ENCODE results near the gene ZC3H4. TPM values are rescaled to one million over a fixed set of nuclear protein-coding genes. Genes with fewer than 3 reads are reported as not detected.

Gene ZC3H4
- total and polyA plus RNA-seq, 9 donors, result 10.7 to 58.2 (median 45.5) TPM

- Histone ChIP-seq H3K27ac (no peak overlapping the region), H3K4me3 (no peak overlapping the region), H3K27me3 (no peaks in the 10 kb centered on the region), H3K36me3 (no peaks in the 10 kb centered on the region), H3K4me1 (ENCODE audit: insufficient read depth) (peaks cover 9% of the 10 kb centered on the region), H3K9me3 (no peaks in the 10 kb centered on the region)
- 38 to 57% (median 43%) methylated on average over 3 of the region's 3 CpGs for WGBS, 3 donors
- no peak for DNase-seq
- TF ChIP-seq EP300 (IDR thresholded peaks at IDR 0.05), result no peak
- no peak for TF ChIP-seq CTCF (IDR thresholded peaks at IDR 0.05)
- TF ChIP-seq POLR2A (IDR thresholded peaks at IDR 0.05), result no peak
- intact Hi-C loops (cut with DNase I), result no loop called here
Measured at GRCh38 chr19:47135156-47135555, 21.6 kb upstream of the ZC3H4 start.

GRCh38 chr19:47134545-47134944 is 21.0 kb upstream of the ZC3H4 start:
- H3K27ac ChIP-seq, result no peak overlapping the region

GRCh38 chr19:47133021-47133471 is 19.5 kb upstream of the ZC3H4 start:
- 48 to 67% (median 51%) methylated on average over 11 of the region's 11 CpGs for WGBS, 3 donors
- TF ChIP-seq CTCF (IDR thresholded peaks at IDR 0.05) (no peak), POLR2A (IDR thresholded peaks at IDR 0.05) (no peak), EP300 (IDR thresholded peaks at IDR 0.05) (no peak)
- peaks cover 9% of the 10 kb centered on the region for H3K4me1 ChIP-seq (ENCODE audit: insufficient read depth)
- no peak overlapping the region for H3K4me3 ChIP-seq
- no peaks in the 10 kb centered on the region for H3K27me3 ChIP-seq
- no peaks in the 10 kb centered on the region for H3K36me3 ChIP-seq
- H3K9me3 ChIP-seq, result no peaks in the 10 kb centered on the region
- intact Hi-C loops (cut with DNase I), result no loop called here
- H3K27ac ChIP-seq, result no peak overlapping the region
- DNase-seq, result no peak

More at GRCh38 chr19:47134545-47134944, 21.0 kb upstream of the ZC3H4 start:
- no peaks in the 10 kb centered on the region for H3K27me3 ChIP-seq
- no peak for TF ChIP-seq CTCF (IDR thresholded peaks at IDR 0.05)
- no peak for TF ChIP-seq POLR2A (IDR thresholded peaks at IDR 0.05)
- TF ChIP-seq EP300 (IDR thresholded peaks at IDR 0.05), result no peak
- intact Hi-C loops (cut with DNase I), result no loop called here
- peaks cover 9% of the 10 kb centered on the region for H3K4me1 ChIP-seq (ENCODE audit: insufficient read depth)
- 5 to 18% (median 10%) methylated on average over 2 of the region's 2 CpGs for WGBS, 3 donors
- DNase-seq, result no peak
- no peaks in the 10 kb centered on the region for H3K9me3 ChIP-seq
- H3K4me3 ChIP-seq, result no peak overlapping the region
- H3K36me3 ChIP-seq, result no peaks in the 10 kb centered on the region

- no peak overlapping the region for H3K27ac ChIP-seq
- H3K27me3 ChIP-seq, result no peaks in the 10 kb centered on the region
- no peaks in the 10 kb centered on the region for H3K36me3 ChIP-seq
- H3K9me3 ChIP-seq, result no peaks in the 10 kb centered on the region
- DNase-seq, result no peak
- TF ChIP-seq CTCF (IDR thresholded peaks at IDR 0.05) (no peak), POLR2A (IDR thresholded peaks at IDR 0.05) (no peak), EP300 (IDR thresholded peaks at IDR 0.05) (no peak)
- no peak overlapping the region for H3K4me3 ChIP-seq
- H3K4me1 ChIP-seq (ENCODE audit: insufficient read depth), result peaks cover 9% of the 10 kb centered on the region
- WGBS, 3 donors, result 85 to 89% (median 88%) methylated on average over 7 of the region's 7 CpGs
- intact Hi-C loops (cut with DNase I), result no loop called here
Measured at GRCh38 chr19:47132194-47132852, 18.7 kb upstream of the ZC3H4 start.
